HFFc6 (cell line): ENCODE results near the gene GUCY1A2. TPM values are rescaled to one million over a fixed set of nuclear protein-coding genes. Genes with fewer than 3 reads are reported as not detected.

Source experiments
- DNase-seq: peaks from one replicate; pipeline ENCODE4 v3.0.0-alpha.2; 2018
- H3K27ac Mint-ChIP-seq: 2 replicates; pipeline ENCODE4 v1.8.0; 2020; ENCODE audit warnings: mild to moderate bottlenecking, mixed read lengths
- H3K27me3 Mint-ChIP-seq: 2 replicates; pipeline ENCODE4 v1.8.0; 2021; ENCODE audit warnings: mild to moderate bottlenecking, moderate library complexity, mixed read lengths; ENCODE audit not compliant: insufficient read depth
- H3K36me3 Mint-ChIP-seq: 2 replicates; pipeline ENCODE4 v1.8.0; 2021; ENCODE audit warnings: low read depth, mixed read lengths
- H3K4me1 Mint-ChIP-seq: 2 replicates; pipeline ENCODE4 v1.8.0; 2020; ENCODE audit warnings: low read depth, mixed read lengths
- H3K4me3 Mint-ChIP-seq: 2 replicates; pipeline ENCODE4 v1.8.0; 2020; ENCODE audit warnings: mild to moderate bottlenecking, moderate library complexity, mixed read lengths
- H3K9me3 Mint-ChIP-seq: 2 replicates; pipeline ENCODE4 v1.8.0; 2020; ENCODE audit warnings: mild to moderate bottlenecking, mixed read lengths
- total RNA-seq, 6 experiments: library from RNA; stranded (reverse); fragmentation: NEBNext Ultra II Directional; extraction: Animal tissue kit (Norgen Biotek cat#: 25700); gene quantifications; 2 replicates in 1 of 6; 3 replicates in 5 of 6; pipeline ENCODE4 v1.2.3, GENCODE V29; 2021
- TF ChIP-seq, protein P1 (sequence below): fragments of 200-600 bp; sonication (generic); IDR thresholded peaks from 2 replicates; pipeline ENCODE4 v1.5.0; 2021; ENCODE audit warnings: antibody characterized with exemption, mild to moderate bottlenecking

GUCY1A2 gene
- total RNA-seq, 6 experiments from 2014 or later = 0.05 to 0.21 (median 0.10) TPM; not detected in 1

- Mint-ChIP-seq H3K9me3 (peaks cover 11% of the 10 kb centered on the region), H3K36me3 (no peaks in the 10 kb centered on the region), H3K27me3 (peaks cover 2% of the 10 kb centered on the region; the same call in 1 of the 2 replicates), H3K4me3 (no peak overlapping the region), H3K4me1 (peaks cover 4% of the 10 kb centered on the region; the same call in 1 of the 2 replicates), H3K27ac (no peak overlapping the region)
- DNase-seq = no peak
- TF ChIP-seq, protein P1, sequence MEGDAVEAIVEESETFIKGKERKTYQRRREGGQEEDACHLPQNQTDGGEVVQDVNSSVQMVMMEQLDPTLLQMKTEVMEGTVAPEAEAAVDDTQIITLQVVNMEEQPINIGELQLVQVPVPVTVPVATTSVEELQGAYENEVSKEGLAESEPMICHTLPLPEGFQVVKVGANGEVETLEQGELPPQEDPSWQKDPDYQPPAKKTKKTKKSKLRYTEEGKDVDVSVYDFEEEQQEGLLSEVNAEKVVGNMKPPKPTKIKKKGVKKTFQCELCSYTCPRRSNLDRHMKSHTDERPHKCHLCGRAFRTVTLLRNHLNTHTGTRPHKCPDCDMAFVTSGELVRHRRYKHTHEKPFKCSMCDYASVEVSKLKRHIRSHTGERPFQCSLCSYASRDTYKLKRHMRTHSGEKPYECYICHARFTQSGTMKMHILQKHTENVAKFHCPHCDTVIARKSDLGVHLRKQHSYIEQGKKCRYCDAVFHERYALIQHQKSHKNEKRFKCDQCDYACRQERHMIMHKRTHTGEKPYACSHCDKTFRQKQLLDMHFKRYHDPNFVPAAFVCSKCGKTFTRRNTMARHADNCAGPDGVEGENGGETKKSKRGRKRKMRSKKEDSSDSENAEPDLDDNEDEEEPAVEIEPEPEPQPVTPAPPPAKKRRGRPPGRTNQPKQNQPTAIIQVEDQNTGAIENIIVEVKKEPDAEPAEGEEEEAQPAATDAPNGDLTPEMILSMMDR = no peak
Observed at GRCh38 chr11:106624377-106624776, 393.9 kb downstream of the GUCY1A2 start.
